NB4 (cell line): ENCODE results near the gene TTC4.
A peak's percentile ranks its signal among the peaks of the same experiment; 100 is the strongest.

Experiments
- DNase-seq: peaks from one replicate; pipeline ENCODE4 v3.0.0; 2010; ENCODE audit warnings: low read depth
- H3K4me3 ChIP-seq: one replicate; pipeline ENCODE4 v1.5.1; 2011; ENCODE audit warnings: mild to moderate bottlenecking, low read depth, low read length, moderate library complexity
- CTCF ChIP-seq: IDR thresholded peaks from one replicate; pipeline ENCODE4 v1.5.1; 2012; ENCODE audit warnings: low read depth, low read length
- MAX ChIP-seq: IDR thresholded peaks from 2 replicates; pipeline ENCODE4 v1.6.1; 2011; ENCODE audit warnings: low read depth, low read length
- MYC ChIP-seq: IDR thresholded peaks from 2 replicates; pipeline ENCODE4 v1.6.1; 2011; ENCODE audit warnings: low read depth, low read length
- POLR2A ChIP-seq: IDR thresholded peaks from 2 replicates; pipeline ENCODE4 v1.6.1; 2011; ENCODE audit warnings: mild to moderate bottlenecking; ENCODE audit not compliant: insufficient read length; ENCODE audit errors: extremely low read depth

The TTC4 gene

GRCh38 chr1:54703471-54703870 is 12.2 kb upstream of the TTC4 start:
- no peak overlapping the region for H3K4me3 ChIP-seq
- TF ChIP-seq MAX (no peak), POLR2A (no peak), CTCF (no peak), MYC (no peak)
- no peak for DNase-seq

GRCh38 chr1:54705153-54705552 is 10.5 kb upstream of the TTC4 start:
- H3K4me3 ChIP-seq: no peak overlapping the region
- DNase-seq: peak; percentile 9
- TF ChIP-seq MAX (no peak), MYC (no peak)

GRCh38 chr1:54706419-54706818 is 9.2 kb upstream of the TTC4 start:
- no peak for DNase-seq
- H3K4me3 ChIP-seq: no peak overlapping the region
- TF ChIP-seq MYC (no peak), MAX (no peak), POLR2A (no peak), CTCF (no peak)

- TF ChIP-seq MYC (no peak), MAX (no peak), CTCF (no peak), POLR2A (no peak)
- no peak overlapping the region for H3K4me3 ChIP-seq
- DNase-seq: no peak
Measured at GRCh38 chr1:54708385-54708784, 7.3 kb upstream of the TTC4 start.

- no peak overlapping the region for H3K4me3 ChIP-seq
- TF ChIP-seq CTCF (no peak), POLR2A (no peak), MYC (no peak), MAX (no peak)
- no peak for DNase-seq
Measured at GRCh38 chr1:54709547-54710292, 5.9 kb upstream of the TTC4 start.

- TF ChIP-seq POLR2A: no peak
- TF ChIP-seq MYC: no peak
- no peak overlapping the region for H3K4me3 ChIP-seq
- DNase-seq: no peak
Measured at GRCh38 chr1:54710434-54710833, 5.2 kb upstream of the TTC4 start.

DNA sequence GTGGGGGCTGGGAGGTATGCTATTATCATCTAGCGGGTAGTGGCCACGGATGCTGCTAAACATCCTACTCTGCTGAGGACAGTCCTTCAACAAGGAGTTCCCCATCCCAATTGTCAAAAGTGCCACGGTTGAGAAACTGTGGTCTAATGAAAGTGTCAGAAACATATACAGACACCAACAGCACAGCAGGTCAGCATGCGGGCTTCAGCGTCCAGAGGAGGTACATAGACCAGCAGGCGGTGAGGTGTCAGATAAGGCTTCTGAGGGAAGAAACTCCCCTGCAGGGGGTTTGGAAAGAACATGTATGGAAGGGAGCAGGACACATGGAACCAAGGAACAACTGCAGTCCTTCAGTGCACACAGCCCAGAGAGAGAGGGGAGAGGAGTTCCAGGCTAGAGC is 4.8 kb upstream of the TTC4 start:
- TF ChIP-seq POLR2A (no peak), MYC (no peak), CTCF (no peak), MAX (no peak)
- no peak overlapping the region for H3K4me3 ChIP-seq
- DNase-seq: no peak
